Activated T-cell treated with anti-CD3 and anti-CD28 coated beads, Interleukin-2, amount 50 U/mL, for 4 hours (primary cell): ENCODE measurements around the gene PRKG1. TPM values are rescaled to one million over a fixed set of nuclear protein-coding genes. Genes with fewer than 3 reads are reported as not detected.
"Not testable (repeated sequence)": the region's sequence is repeated elsewhere in the genome, so short reads cannot be mapped to it uniquely, and the experiment has no call there.

Experiments
- ATAC-seq, 2 donors: fragments of 200-7000 bp; cut with Tn5 transposase; one replicate each; pipeline ENCODE4 v1.10.0; 2021
- DNase-seq: peaks from one replicate; pipeline ENCODE4 v3.0.0-alpha.2; 2020
- H3K27me3 Mint-ChIP-seq: one replicate; pipeline ENCODE4 v1.8.0; 2021; ENCODE audit warnings: low read depth, mixed read lengths
- H3K36me3 Mint-ChIP-seq: one replicate; pipeline ENCODE4 v1.8.0; 2022; ENCODE audit warnings: mixed read lengths; ENCODE audit not compliant: insufficient read depth
- H3K4me1 Mint-ChIP-seq: one replicate; pipeline ENCODE4 v1.8.0; 2021; ENCODE audit warnings: low read depth, mixed read lengths
- H3K4me3 Mint-ChIP-seq: one replicate; pipeline ENCODE4 v1.8.0; 2021; ENCODE audit warnings: mild to moderate bottlenecking, moderate library complexity, mixed read lengths
- H3K9me3 Mint-ChIP-seq: one replicate; pipeline ENCODE4 v1.8.0; 2021; ENCODE audit warnings: mixed read lengths
- total RNA-seq, 3 donors: library from RNA; stranded (reverse); gene quantifications; one replicate each; pipeline ENCODE4 v1.2.1, GENCODE V29; 2021

Gene PRKG1
- total RNA-seq, 3 donors from 2014 or later, result 0.08 TPM; not detected in 2

- Mint-ChIP-seq H3K9me3 (no peaks in the 10 kb centered on the region), H3K36me3 (no peaks in the 10 kb centered on the region), H3K4me1 (no peaks in the 10 kb centered on the region), H3K4me3 (no peak overlapping the region), H3K27me3 (no peaks in the 10 kb centered on the region)
- DNase-seq (no peak), ATAC-seq (no peak)
These were observed 293.4 kb downstream of the PRKG1 start for GRCh38 chr10:51367694-51368093.

- Mint-ChIP-seq H3K27me3 (no peaks in the 10 kb centered on the region), H3K4me3 (no peak overlapping the region), H3K36me3 (no peaks in the 10 kb centered on the region), H3K9me3 (no peaks in the 10 kb centered on the region), H3K4me1 (no peaks in the 10 kb centered on the region)
- no peak for DNase-seq
- ATAC-seq, result no peak
These were observed 294.7 kb downstream of the PRKG1 start for GRCh38 chr10:51368943-51369342.

- Mint-ChIP-seq H3K27me3 (no peaks in the 10 kb centered on the region), H3K4me3 (no peak overlapping the region), H3K9me3 (no peaks in the 10 kb centered on the region), H3K36me3 (no peaks in the 10 kb centered on the region), H3K4me1 (no peaks in the 10 kb centered on the region)
- no peak for ATAC-seq
- DNase-seq, result no peak
These were observed 295.6 kb downstream of the PRKG1 start for GRCh38 chr10:51369903-51370302.

GRCh38 chr10:51371743-51372142 lies 297.5 kb downstream of the PRKG1 start:
- Mint-ChIP-seq H3K27me3 (no peaks in the 10 kb centered on the region), H3K36me3 (no peaks in the 10 kb centered on the region), H3K4me1 (no peaks in the 10 kb centered on the region), H3K4me3 (no peak overlapping the region), H3K9me3 (no peaks in the 10 kb centered on the region)
- no peak for ATAC-seq
- no peak for DNase-seq

GRCh38 chr10:51375790-51376189 lies 301.5 kb downstream of the PRKG1 start:
- DNase-seq (no peak), ATAC-seq (no peak)
- H3K36me3 Mint-ChIP-seq, result no peaks in the 10 kb centered on the region
- H3K4me3 Mint-ChIP-seq, result no peak overlapping the region
- H3K4me1 Mint-ChIP-seq, result no peaks in the 10 kb centered on the region
- H3K27me3 Mint-ChIP-seq, result no peaks in the 10 kb centered on the region
- no peaks in the 10 kb centered on the region for H3K9me3 Mint-ChIP-seq

- Mint-ChIP-seq H3K4me3 (no peak overlapping the region), H3K36me3 (no peaks in the 10 kb centered on the region), H3K9me3 (no peaks in the 10 kb centered on the region), H3K27me3 (no peaks in the 10 kb centered on the region), H3K4me1 (no peaks in the 10 kb centered on the region)
- DNase-seq (no peak), ATAC-seq (no peak)
These were observed 303.0 kb downstream of the PRKG1 start for GRCh38 chr10:51377070-51377931.

- no peak overlapping the region for H3K4me3 Mint-ChIP-seq
- ATAC-seq, result no peak
- H3K27me3 Mint-ChIP-seq, result no peaks in the 10 kb centered on the region
- no peaks in the 10 kb centered on the region for H3K36me3 Mint-ChIP-seq
- H3K9me3 Mint-ChIP-seq, result no peaks in the 10 kb centered on the region
- DNase-seq, result no peak
- H3K4me1 Mint-ChIP-seq, result no peaks in the 10 kb centered on the region
These were observed 303.8 kb downstream of the PRKG1 start for GRCh38 chr10:51377932-51378599.

- ATAC-seq (no peak), DNase-seq (no peak)
- Mint-ChIP-seq H3K36me3 (no peaks in the 10 kb centered on the region), H3K4me3 (no peak overlapping the region), H3K27me3 (peaks cover 3% of the 10 kb centered on the region), H3K4me1 (no peaks in the 10 kb centered on the region), H3K9me3 (no peaks in the 10 kb centered on the region)
These were observed 307.9 kb downstream of the PRKG1 start for GRCh38 chr10:51382181-51382580.

GRCh38 chr10:51384971-51385370 lies 310.7 kb downstream of the PRKG1 start:
- ATAC-seq (no peak), DNase-seq (no peak)
- Mint-ChIP-seq H3K4me3 (no peak overlapping the region), H3K4me1 (no peaks in the 10 kb centered on the region), H3K27me3 (peaks cover 3% of the 10 kb centered on the region), H3K36me3 (no peaks in the 10 kb centered on the region), H3K9me3 (no peaks in the 10 kb centered on the region)

- Mint-ChIP-seq H3K27me3 (peaks cover 3% of the 10 kb centered on the region), H3K4me3 (no peak overlapping the region), H3K4me1 (no peaks in the 10 kb centered on the region), H3K9me3 (no peaks in the 10 kb centered on the region), H3K36me3 (no peaks in the 10 kb centered on the region)
- DNase-seq, result no peak
- no peak for ATAC-seq
These were observed 312.1 kb downstream of the PRKG1 start for GRCh38 chr10:51386248-51386885.

- ATAC-seq (peak in 1 of 2 donors; percentile 62), DNase-seq (peak; percentile 14)
- Mint-ChIP-seq H3K27me3 (peaks cover 1% of the 10 kb centered on the region), H3K4me3 (no peak overlapping the region), H3K4me1 (no peaks in the 10 kb centered on the region), H3K36me3 (no peaks in the 10 kb centered on the region), H3K9me3 (no peaks in the 10 kb centered on the region)
These were observed 315.4 kb downstream of the PRKG1 start for GRCh38 chr10:51389415-51390321.

- H3K4me1 Mint-ChIP-seq, H3K27me3 Mint-ChIP-seq, DNase-seq, H3K9me3 Mint-ChIP-seq, H3K36me3 Mint-ChIP-seq, ATAC-seq, H3K4me3 Mint-ChIP-seq: not testable (repeated sequence)
These were observed 318.7 kb downstream of the PRKG1 start for GRCh38 chr10:51393006-51393405.

GRCh38 chr10:51394039-51394438 lies 319.8 kb downstream of the PRKG1 start:
- Mint-ChIP-seq H3K27me3 (no peaks in the 10 kb centered on the region), H3K9me3 (no peaks in the 10 kb centered on the region), H3K4me1 (no peaks in the 10 kb centered on the region), H3K36me3 (no peaks in the 10 kb centered on the region), H3K4me3 (no peak overlapping the region)
- DNase-seq (no peak), ATAC-seq (no peak)

GRCh38 chr10:51397244-51397643 lies 323.0 kb downstream of the PRKG1 start:
- Mint-ChIP-seq H3K9me3 (no peaks in the 10 kb centered on the region), H3K36me3 (no peaks in the 10 kb centered on the region), H3K4me1 (no peaks in the 10 kb centered on the region), H3K27me3 (no peaks in the 10 kb centered on the region), H3K4me3 (no peak overlapping the region)
- DNase-seq (no peak), ATAC-seq (no peak)
